GM23248 (cell line): ENCODE results near the gene CADM1. TPM values are rescaled to one million over a fixed set of nuclear protein-coding genes. Genes with fewer than 3 reads are reported as not detected.

ENCODE experiments used
- DNase-seq: peaks from one replicate; pipeline ENCODE4 v3.0.0-alpha.2; 2015
- H2AFZ ChIP-seq: fragments of 200-600 bp; sonication (generic); 2 replicates; pipeline ENCODE4 v1.6.1; 2016; ENCODE audit warnings: antibody characterized with exemption
- H3F3A ChIP-seq: fragments of 200-600 bp; sonication (generic); 2 replicates; pipeline ENCODE4 v1.6.1; 2016; ENCODE audit warnings: mild to moderate bottlenecking, antibody characterized with exemption, mixed run types; ENCODE audit not compliant: insufficient read depth
- H3K27ac ChIP-seq: fragments of 200-600 bp; sonication (generic); 2 replicates; pipeline ENCODE4 v1.5.1; 2016; ENCODE audit warnings: mild to moderate bottlenecking
- H3K27me3 ChIP-seq: fragments of 200-600 bp; sonication (generic); replicated peaks from 2 replicates; pipeline ENCODE4 v1.6.1; 2016; ENCODE audit warnings: mild to moderate bottlenecking; ENCODE audit not compliant: insufficient read depth
- H3K36me3 ChIP-seq: fragments of 200-600 bp; sonication (generic); 2 replicates; pipeline ENCODE4 v1.6.1; 2016; ENCODE audit warnings: low read depth, mild to moderate bottlenecking
- H3K4me1 ChIP-seq: fragments of 200-600 bp; sonication (generic); 2 replicates; pipeline ENCODE4 v1.6.1; 2016; ENCODE audit warnings: mild to moderate bottlenecking; ENCODE audit not compliant: insufficient read depth
- H3K4me2 ChIP-seq: fragments of 200-600 bp; sonication (generic); one replicate; pipeline ENCODE4 v1.6.1; 2016; ENCODE audit warnings: mild to moderate bottlenecking; ENCODE audit not compliant: unreplicated experiment
- H3K4me3 ChIP-seq: fragments of 200-600 bp; sonication (generic); 2 replicates; pipeline ENCODE4 v1.5.1; 2016; ENCODE audit warnings: mild to moderate bottlenecking
- H3K79me2 ChIP-seq: fragments of 200-600 bp; sonication (generic); 2 replicates; pipeline ENCODE4 v1.6.1; 2016; ENCODE audit warnings: mild to moderate bottlenecking; ENCODE audit not compliant: insufficient read depth
- H3K9ac ChIP-seq: fragments of 200-600 bp; sonication (generic); 2 replicates; pipeline ENCODE4 v1.6.1; 2016; ENCODE audit warnings: mild to moderate bottlenecking
- H3K9me2 ChIP-seq: fragments of 200-600 bp; sonication (generic); 2 replicates; pipeline ENCODE4 v1.6.1; 2016; ENCODE audit warnings: mixed run types, mild to moderate bottlenecking, moderate library complexity; ENCODE audit not compliant: insufficient read depth
- H3K9me3 ChIP-seq: fragments of 200-600 bp; sonication (generic); one replicate; pipeline ENCODE4 v1.6.1; 2017; ENCODE audit warnings: low read depth
- H4K20me1 ChIP-seq: fragments of 200-600 bp; sonication (generic); 2 replicates; pipeline ENCODE4 v1.6.0; 2016; ENCODE audit not compliant: insufficient read depth
- EZH2 ChIP-seq: fragments of 200-600 bp; sonication (generic); IDR thresholded peaks from 2 replicates; pipeline ENCODE4 v1.6.1; 2018; ENCODE audit warnings: antibody characterized with exemption, mild to moderate bottlenecking; ENCODE audit not compliant: insufficient read depth, poor library complexity, severe bottlenecking
- EZH2phosphoT487 ChIP-seq: fragments of 200-600 bp; sonication (generic); IDR thresholded peaks from 2 replicates; pipeline ENCODE4 v1.6.1; 2018; ENCODE audit warnings: antibody characterized with exemption, moderate library complexity, mild to moderate bottlenecking, low read depth; ENCODE audit not compliant: insufficient read depth
- WGBS, 2 experiments: methylation state at CpG; one replicate each; pipeline ENCODE4 v1.1.6; 2015 to 2017; ENCODE audit warnings: low lambda C conversion rate in 2 of 2, low coverage in 1 of 2; ENCODE audit errors: missing lambda C conversion rate in 2 of 2; 5-methylcytosine and 5-hydroxymethylcytosine counted together
- in situ Hi-C: fragments of 300-500 bp; cut with MboI; formaldehyde crosslinking; loops from 2 replicates; pipeline ENCODE4 v1.15.0; 2020
- polyA plus RNA-seq: library from polyadenylated mRNA; unstranded; fragments of >200 nt; fragmentation: Nextera tagmentation; extraction: Ambion mirVana; gene quantifications from 2 replicates; pipeline ENCODE4 v1.2.1, GENCODE V29; 2016
- total RNA-seq: library from RNA; depleted of rRNA; stranded (reverse); fragments of >200 nt; shearing (Covaris generic); gene quantifications from 2 replicates; pipeline ENCODE4 v1.2.3, GENCODE V29; 2014

Gene CADM1
- total and polyA plus RNA-seq, 2 experiments from 2014 or later: 0.83 to 1.4 TPM

- no peak overlapping the region for H3K4me3 ChIP-seq
- no peaks in the 10 kb centered on the region for H3K79me2 ChIP-seq
- TF ChIP-seq EZH2 (no peak), EZH2phosphoT487 (no peak)
- H2AFZ ChIP-seq: no peak overlapping the region
- no peak overlapping the region for H3K4me2 ChIP-seq
- DNase-seq: no peak
- no peaks in the 10 kb centered on the region for H3K4me1 ChIP-seq
- no peak overlapping the region for H3K27ac ChIP-seq
- no peaks in the 10 kb centered on the region for H3K9me3 ChIP-seq
- H3K9me2 ChIP-seq: no peaks in the 10 kb centered on the region
- H3F3A ChIP-seq: no peaks in the 10 kb centered on the region
- no peaks in the 10 kb centered on the region for H3K36me3 ChIP-seq
- H4K20me1 ChIP-seq: no peaks in the 10 kb centered on the region
- 0 to 5% methylated on average over 1 of the region's 1 CpG for WGBS, 2 experiments
- in situ Hi-C loops: loop anchor here (25.0 kb wide), 1 partner anchor 1362 kb away; no protein-coding TSS in a partner anchor
- H3K9ac ChIP-seq: no peak overlapping the region
- H3K27me3 ChIP-seq: peaks cover 10% of the 10 kb centered on the region
These were observed 178.7 kb downstream of the CADM1 start for GRCh38 chr11:115325523-115325922.

GRCh38 chr11:115324581-115325432, 179.4 kb downstream of the CADM1 start:
- no peak overlapping the region for H3K27ac ChIP-seq
- H3F3A ChIP-seq: no peaks in the 10 kb centered on the region
- H3K36me3 ChIP-seq: no peaks in the 10 kb centered on the region
- peaks cover 10% of the 10 kb centered on the region for H3K27me3 ChIP-seq
- TF ChIP-seq EZH2 (no peak), EZH2phosphoT487 (no peak)
- peak; percentile 63 for DNase-seq
- H3K79me2 ChIP-seq: no peaks in the 10 kb centered on the region
- no peaks in the 10 kb centered on the region for H4K20me1 ChIP-seq
- H2AFZ ChIP-seq: no peak overlapping the region; the same call in 1 of the 2 replicates
- H3K9me2 ChIP-seq: no peaks in the 10 kb centered on the region
- no peak overlapping the region for H3K4me3 ChIP-seq
- no peaks in the 10 kb centered on the region for H3K4me1 ChIP-seq
- H3K9me3 ChIP-seq: no peaks in the 10 kb centered on the region
- 34 to 37% methylated on average over 12 of the region's 12 CpGs for WGBS, 2 experiments
- in situ Hi-C loops: loop anchor here (25.0 kb wide), 1 partner anchor 1362 kb away; no protein-coding TSS in a partner anchor
- no peak overlapping the region for H3K9ac ChIP-seq
- H3K4me2 ChIP-seq: no peak overlapping the region

DNA sequence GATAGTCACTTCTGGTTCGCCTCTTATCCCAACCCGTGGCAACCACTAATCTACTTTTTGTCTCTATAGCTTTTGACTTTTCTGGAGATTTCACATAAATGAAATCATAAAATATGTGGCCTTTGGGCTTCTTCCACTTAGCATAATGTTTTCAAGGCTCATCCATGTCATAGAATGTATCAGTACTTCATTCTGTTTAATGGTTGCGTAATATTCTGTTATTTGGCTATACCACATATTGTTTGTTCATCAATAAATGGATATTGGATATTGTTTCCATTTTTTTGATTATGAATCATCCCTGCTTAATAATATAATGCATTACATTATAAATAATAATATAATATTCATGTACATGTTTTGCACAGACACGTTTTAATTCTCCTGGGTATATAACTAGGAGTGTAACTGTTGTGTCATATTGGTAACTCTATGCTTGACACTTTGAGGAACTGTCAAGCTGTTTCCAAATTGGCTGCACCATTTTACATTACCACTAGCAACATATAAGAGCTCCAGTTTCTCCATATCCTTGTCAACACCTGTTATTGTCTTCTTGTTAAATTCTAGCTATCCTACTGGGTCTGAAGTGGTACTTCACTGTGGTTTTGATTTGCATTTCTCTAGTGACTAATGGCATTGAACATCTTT, 181.5 kb downstream of the CADM1 start:
- no peak for TF ChIP-seq EZH2phosphoT487
- no peak for TF ChIP-seq EZH2
- Histone ChIP-seq H3F3A (no peaks in the 10 kb centered on the region), H3K79me2 (no peaks in the 10 kb centered on the region), H3K4me1 (no peaks in the 10 kb centered on the region), H2AFZ (no peak overlapping the region), H3K27ac (no peak overlapping the region), H3K27me3 (peaks cover 10% of the 10 kb centered on the region; the same call in 1 of the 2 replicates), H3K9ac (no peak overlapping the region), H3K4me2 (no peak overlapping the region), H3K4me3 (no peak overlapping the region), H4K20me1 (no peaks in the 10 kb centered on the region), H3K9me3 (no peaks in the 10 kb centered on the region), H3K9me2 (no peaks in the 10 kb centered on the region), H3K36me3 (no peaks in the 10 kb centered on the region)
- DNase-seq: no peak
- in situ Hi-C loops: no loop called here
- WGBS, 2 experiments: 55 to 60% methylated on average over 4 of the region's 4 CpGs

- Histone ChIP-seq H3K9me3 (no peaks in the 10 kb centered on the region), H3K27ac (no peak overlapping the region), H3K4me1 (no peaks in the 10 kb centered on the region), H2AFZ (no peak overlapping the region), H3K27me3 (peaks cover 10% of the 10 kb centered on the region; the same call in 1 of the 2 replicates), H3K9me2 (no peaks in the 10 kb centered on the region), H4K20me1 (no peaks in the 10 kb centered on the region), H3K36me3 (no peaks in the 10 kb centered on the region), H3K4me2 (no peak overlapping the region), H3K9ac (no peak overlapping the region), H3F3A (no peaks in the 10 kb centered on the region), H3K79me2 (no peaks in the 10 kb centered on the region), H3K4me3 (no peak overlapping the region)
- in situ Hi-C loops: no loop called here
- 45 to 51% methylated on average over 6 of the region's 6 CpGs for WGBS, 2 experiments
- TF ChIP-seq EZH2phosphoT487: no peak
- TF ChIP-seq EZH2: no peak
- no peak for DNase-seq
These were observed 182.5 kb downstream of the CADM1 start for GRCh38 chr11:115321605-115322289.
